K562 (cell line): Measurements from ENCODE around the gene ISLR2. TPM values are rescaled to one million over a fixed set of nuclear protein-coding genes. Genes with fewer than 3 reads are reported as not detected.

ENCODE experiments used
- ATAC-seq: fragments of 200-7000 bp; cut with Tn5 transposase; 3 replicates; pipeline ENCODE4 v1.9.1; 2020; ENCODE audit warnings: moderate library complexity
- BruUV-seq: library from RNA; stranded (reverse); fragments of 400-500 nt; replicated peaks from 2 replicates; lab custom pipeline; 2021; lab: Mats Ljungman, UMichigan
- CTCF ChIA-PET: fragments of 300-600 bp; formaldehyde crosslinking; extraction: SDS; loops from one replicate; lab custom pipeline; 2021; ENCODE audit warnings: low intra/inter-chr PET ratio; lab: Yijun Ruan, JAX
- POLR2A ChIA-PET: fragments of 300-600, 350-650 bp; sonication (Branson Sonifier 250); formaldehyde crosslinking; extraction: SDS; loops from one replicate; lab custom pipeline; 2021; ENCODE audit warnings: antibody characterized with exemption, inconsistent platforms; lab: Yijun Ruan, JAX
- DNase-seq, 4 experiments: peaks; one replicate each; pipeline versions ENCODE4 v3.0.0 to v3.0.0-alpha.2; 2011 to 2018; ENCODE audit warnings: low spot score in 3 of 4, mixed read lengths in 3 of 4; ENCODE audit errors: extremely low read depth in 1 of 4
- FAIRE-seq: peaks from 2 replicates; lab custom pipeline; 2011; peaks lifted over from hg19 to GRCh38; lab: Jason Lieb, UNC
- H2AFZ ChIP-seq: 2 replicates; pipeline ENCODE4 v1.6.0; 2011; ENCODE audit warnings: low read depth, low read length, control low read depth, inconsistent platforms
- H3K27ac ChIP-seq: fragments of 200-600 bp; 3 replicates; pipeline ENCODE4 v1.8.0; 2011; ENCODE audit warnings: low read depth, mild to moderate bottlenecking, control low read depth, inconsistent platforms, low read length, moderate library complexity, mixed read lengths; ENCODE audit errors: extremely low read depth
- H3K27me3 ChIP-seq, 2 experiments: fragments of 300-600 bp in 1 of 2; 2 replicates in 1 of 2; 3 replicates in 1 of 2; pipeline versions ENCODE4 v1.6.0 to v1.8.0; 2011; ENCODE audit warnings: inconsistent platforms in 2 of 2, low read length in 2 of 2, mild to moderate bottlenecking in 1 of 2, mixed read lengths in 1 of 2, moderate library complexity in 1 of 2; ENCODE audit not compliant: control insufficient read depth in 2 of 2, insufficient read depth in 2 of 2
- H3K36me3 ChIP-seq: fragments of 300-600 bp; 3 replicates; pipeline ENCODE4 v1.8.0; 2011; ENCODE audit warnings: mild to moderate bottlenecking, low read length, inconsistent platforms; ENCODE audit not compliant: control insufficient read depth, insufficient read depth
- H3K4me1 ChIP-seq, 2 experiments: fragments of 200-600 bp in 1 of 2; replicated peaks in 1 of 2; 2 replicates in 1 of 2; 3 replicates in 1 of 2; pipeline versions ENCODE4 v1.5.1 to v1.8.0; 2011; ENCODE audit warnings: inconsistent platforms in 2 of 2, low read length in 2 of 2, mild to moderate bottlenecking in 1 of 2, mixed read lengths in 1 of 2, moderate library complexity in 1 of 2; ENCODE audit not compliant: control insufficient read depth in 2 of 2, insufficient read depth in 2 of 2
- H3K4me2 ChIP-seq: 2 replicates; pipeline ENCODE4 v1.6.1; 2011; ENCODE audit warnings: low read length, control low read depth, inconsistent platforms, mixed read lengths; ENCODE audit not compliant: insufficient read depth
- H3K4me3 ChIP-seq: fragments of 200-600 bp; sonication (generic), shearing (Covaris generic); 2 replicates; pipeline ENCODE4 v1.5.1; 2016; ENCODE audit warnings: control low read depth, inconsistent platforms
- H3K79me2 ChIP-seq: fragments of 200-600 bp; 3 replicates; pipeline ENCODE4 v1.8.0; 2011; ENCODE audit warnings: low read length, inconsistent platforms; ENCODE audit not compliant: control insufficient read depth, insufficient read depth
- H3K9ac ChIP-seq, 2 experiments: 2 replicates each; pipeline versions ENCODE4 v1.6.0 to v1.6.1; 2011; ENCODE audit warnings: low read depth in 2 of 2, low read length in 2 of 2, control low read depth in 1 of 2, inconsistent platforms in 1 of 2, mild to moderate bottlenecking in 1 of 2, mixed read lengths in 1 of 2; ENCODE audit not compliant: insufficient read depth in 1 of 2
- H3K9me1 ChIP-seq: one replicate; pipeline ENCODE4 v1.6.0; 2011; ENCODE audit warnings: inconsistent platforms, mild to moderate bottlenecking, low read length, moderate library complexity; ENCODE audit not compliant: control insufficient read depth, insufficient read depth
- H3K9me3 ChIP-seq: replicated peaks from 2 replicates; pipeline ENCODE4 v1.5.1; 2011; ENCODE audit warnings: low read depth, low read length, inconsistent platforms; ENCODE audit not compliant: control insufficient read depth, insufficient read depth
- H4K20me1 ChIP-seq: replicated peaks from 2 replicates; pipeline ENCODE4 v1.6.1; 2011; ENCODE audit warnings: low read length, inconsistent platforms, mixed read lengths; ENCODE audit not compliant: control insufficient read depth, insufficient read depth
- MTA1 ChIP-seq: fragments of 450-650 bp; IDR thresholded peaks from 2 replicates; pipeline ENCODE4 v1.6.1; 2017; ENCODE audit warnings: borderline replicate concordance
- RHOXF2B ChIP-seq: fragments of 250-450 bp; sonication (Bioruptor Pico); conservative IDR thresholded peaks from 2 replicates; pipeline ENCODE4 v1.5.1; 2021
- ZNF583 ChIP-seq: fragments of 250-450 bp; sonication (Bioruptor Pico); IDR thresholded peaks from 2 replicates; pipeline ENCODE4 v1.4.0; 2020
- WGBS: fragments of 100-300 bp; shearing (Covaris generic); methylation state at CpG from one replicate; pipeline ENCODE4 v1.1.6; 2016; ENCODE audit warnings: low coverage, mixed read lengths; ENCODE audit not compliant: insufficient coverage; ENCODE audit errors: missing lambda C conversion rate; 5-methylcytosine and 5-hydroxymethylcytosine counted together
- in situ Hi-C: fragments of 300-500 bp; cut with MboI; formaldehyde crosslinking; loops from 4 replicates; pipeline ENCODE4 v1.15.0; 2018; ENCODE audit warnings: inconsistent platforms, mixed read lengths
- intact Hi-C: fragments of 100-400 bp; cut with micrococcal nuclease; formaldehyde crosslinking; loops from 2 replicates; pipeline ENCODE4 v1.14.2; 2022
- polyA plus RNA-seq, 8 experiments: library from polyadenylated mRNA; depleted of rRNA in 4 of 8; stranded (reverse) in 5 of 8; unstranded in 3 of 8; fragments of >200 nt; fragmentation: Nextera tagmentation in 2 of 8; fragmentation: Illumina TruSeq in 1 of 8; extraction: Ambion mirVana in 2 of 8; extraction: Trizol in 1 of 8; gene quantifications; 2 replicates each; pipeline versions ENCODE4 v1.2.1 to v1.2.3, GENCODE V29; 2011 to 2014; ENCODE audit warnings: inconsistent platforms in 1 of 8, missing spikeins in 1 of 8
- small RNA-seq: library from RNA; depleted of rRNA; stranded (forward); fragments of <200 nt; gene quantifications from one replicate; pipeline ENCODE3, GENCODE V24; 2014
- total RNA-seq, 7 experiments: library from RNA; depleted of rRNA in 6 of 7; stranded (reverse); fragments of >200 nt in 6 of 7; fragmentation: Illumina TruSeq in 2 of 7; extraction: Trizol in 2 of 7; gene quantifications; 2 replicates each; pipeline versions ENCODE4 v1.2.1 to v1.2.3, GENCODE V29; 2011 to 2021; ENCODE audit warnings: low replicate concordance in 1 of 7
- TF ChIP-seq, protein P1 (sequence below): fragments of 250-450 bp; sonication (Bioruptor Pico); IDR thresholded peaks from 2 replicates; pipeline ENCODE4 v1.4.0; 2020

The ISLR2 gene
- total and polyA plus RNA-seq, 9 of the 15 experiments (the other 6 are each of a cell fraction or from before 2014, with no cell fraction given), result not detected

DNA sequence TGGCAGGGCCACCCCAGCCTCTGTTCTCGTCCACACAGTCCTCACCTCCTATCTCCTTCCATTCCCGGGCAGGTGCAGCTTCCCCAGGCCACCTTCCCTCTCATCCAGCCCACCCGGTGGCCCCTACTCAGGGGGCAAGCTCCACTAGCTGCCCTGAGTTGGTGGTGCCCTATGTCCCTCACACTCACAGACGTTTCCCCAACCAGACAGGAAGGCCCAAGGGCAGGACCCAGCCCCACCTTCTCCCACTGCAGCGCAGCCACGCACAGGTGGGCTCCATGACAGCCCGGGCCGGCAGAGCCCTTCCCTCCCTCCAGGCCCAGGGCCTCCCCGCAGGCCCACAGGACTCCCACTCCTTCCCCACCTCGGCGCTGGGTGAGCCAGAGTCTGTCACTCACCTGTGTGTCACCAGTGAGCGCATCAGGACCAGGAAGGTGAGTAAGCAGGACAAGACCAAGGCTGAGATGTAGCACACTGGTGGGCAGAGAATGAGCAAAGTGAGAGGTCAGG, 54.3 kb downstream of the ISLR2 start (continued):
- TF ChIP-seq, protein P1, sequence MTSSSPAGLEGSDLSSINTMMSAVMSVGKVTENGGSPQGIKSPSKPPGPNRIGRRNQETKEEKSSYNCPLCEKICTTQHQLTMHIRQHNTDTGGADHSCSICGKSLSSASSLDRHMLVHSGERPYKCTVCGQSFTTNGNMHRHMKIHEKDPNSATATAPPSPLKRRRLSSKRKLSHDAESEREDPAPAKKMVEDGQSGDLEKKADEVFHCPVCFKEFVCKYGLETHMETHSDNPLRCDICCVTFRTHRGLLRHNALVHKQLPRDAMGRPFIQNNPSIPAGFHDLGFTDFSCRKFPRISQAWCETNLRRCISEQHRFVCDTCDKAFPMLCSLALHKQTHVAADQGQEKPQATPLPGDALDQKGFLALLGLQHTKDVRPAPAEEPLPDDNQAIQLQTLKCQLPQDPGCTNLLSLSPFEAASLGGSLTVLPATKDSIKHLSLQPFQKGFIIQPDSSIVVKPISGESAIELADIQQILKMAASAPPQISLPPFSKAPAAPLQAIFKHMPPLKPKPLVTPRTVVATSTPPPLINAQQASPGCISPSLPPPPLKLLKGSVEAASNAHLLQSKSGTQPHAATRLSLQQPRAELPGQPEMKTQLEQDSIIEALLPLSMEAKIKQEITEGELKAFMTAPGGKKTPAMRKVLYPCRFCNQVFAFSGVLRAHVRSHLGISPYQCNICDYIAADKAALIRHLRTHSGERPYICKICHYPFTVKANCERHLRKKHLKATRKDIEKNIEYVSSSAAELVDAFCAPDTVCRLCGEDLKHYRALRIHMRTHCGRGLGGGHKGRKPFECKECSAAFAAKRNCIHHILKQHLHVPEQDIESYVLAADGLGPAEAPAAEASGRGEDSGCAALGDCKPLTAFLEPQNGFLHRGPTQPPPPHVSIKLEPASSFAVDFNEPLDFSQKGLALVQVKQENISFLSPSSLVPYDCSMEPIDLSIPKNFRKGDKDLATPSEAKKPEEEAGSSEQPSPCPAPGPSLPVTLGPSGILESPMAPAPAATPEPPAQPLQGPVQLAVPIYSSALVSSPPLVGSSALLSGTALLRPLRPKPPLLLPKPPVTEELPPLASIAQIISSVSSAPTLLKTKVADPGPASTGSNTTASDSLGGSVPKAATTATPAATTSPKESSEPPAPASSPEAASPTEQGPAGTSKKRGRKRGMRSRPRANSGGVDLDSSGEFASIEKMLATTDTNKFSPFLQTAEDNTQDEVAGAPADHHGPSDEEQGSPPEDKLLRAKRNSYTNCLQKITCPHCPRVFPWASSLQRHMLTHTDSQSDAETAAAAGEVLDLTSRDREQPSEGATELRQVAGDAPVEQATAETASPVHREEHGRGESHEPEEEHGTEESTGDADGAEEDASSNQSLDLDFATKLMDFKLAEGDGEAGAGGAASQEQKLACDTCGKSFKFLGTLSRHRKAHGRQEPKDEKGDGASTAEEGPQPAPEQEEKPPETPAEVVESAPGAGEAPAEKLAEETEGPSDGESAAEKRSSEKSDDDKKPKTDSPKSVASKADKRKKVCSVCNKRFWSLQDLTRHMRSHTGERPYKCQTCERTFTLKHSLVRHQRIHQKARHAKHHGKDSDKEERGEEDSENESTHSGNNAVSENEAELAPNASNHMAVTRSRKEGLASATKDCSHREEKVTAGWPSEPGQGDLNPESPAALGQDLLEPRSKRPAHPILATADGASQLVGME, result no peak

GRCh38 chr15:74185710-74186348, 55.4 kb downstream of the ISLR2 start:
- no peak overlapping the region for H2AFZ ChIP-seq
- H3K9me3 ChIP-seq, result no peaks in the 10 kb centered on the region
- 0 out of 2 replicates have a peak, but pooled peaks cover 6% of the 10 kb centered on the region for H4K20me1 ChIP-seq
- H3K4me2 ChIP-seq, result no peak overlapping the region
- no peaks in the 10 kb centered on the region for H3K9me1 ChIP-seq
- WGBS, result 0% methylated on average over 8 of the region's 8 CpGs
- no peak overlapping the region for H3K4me3 ChIP-seq
- intact Hi-C loops (no loop called here), in situ Hi-C loops (no loop called here)
- no peak overlapping the region for H3K27ac ChIP-seq
- no peak overlapping the region for H3K9ac ChIP-seq
- no TSS peak for BruUV-seq
- H3K4me1 ChIP-seq, result peaks cover 0 to 5% of the 10 kb centered on the region in 2 experiments; a peak in 1 of 5 replicates
- DNase-seq (no peak), FAIRE-seq (no peak)
- CTCF ChIA-PET, result no interaction called here
- TF ChIP-seq ZNF583 (CRISPR knock-in tag) (no peak), RHOXF2B (no peak), MTA1 (no peak)
- TF ChIP-seq, all 486 proteins: peak for 0
- Histone ChIP-seq H3K36me3 (no peaks in the 10 kb centered on the region), H3K79me2 (no peaks in the 10 kb centered on the region), H3K27me3 (peaks cover 0 to 46% of the 10 kb centered on the region in 2 experiments; a peak in 4 of 5 replicates)
- POLR2A ChIA-PET, result interaction anchor here (0.7 kb wide), 1 partner anchor 206 kb away, joined by 3 read pairs; no protein-coding TSS in a partner anchor
- ATAC-seq, result no peak

Small RNA genes within 50 kb of the gene (small RNA-seq; reads per million reads assigned to genes)
- gene RF00017, result not detected

Other genes starting within 250 kb of the ISLR2 start
Only the 7 nearest of the 8 such genes appear.
- gene LOXL1, start 204.1 kb upstream of the ISLR2 start, total RNA-seq (2014; rRNA removed), result 0.14 and 0.61 TPM in 2 replicates
- not detected in 2 replicates for gene LOXL1, start 204.1 kb upstream of the ISLR2 start, total RNA-seq (2014; rRNA removed; fragmentation: Illumina TruSeq; extraction: Trizol)
- not detected in 2 replicates for gene LOXL1, start 204.1 kb upstream of the ISLR2 start, total RNA-seq (2015; rRNA removed; fragmentation: Illumina TruSeq; extraction: Trizol)
- gene LOXL1, start 204.1 kb upstream of the ISLR2 start, total RNA-seq (2021), result not detected in 2 replicates
- 0.16 TPM in 1 of 2 replicates, not detected in the other for gene LOXL1, start 204.1 kb upstream of the ISLR2 start, polyA plus RNA-seq (2011; rRNA removed)
- gene LOXL1, start 204.1 kb upstream of the ISLR2 start, polyA plus RNA-seq (2014; fragmentation: Illumina TruSeq; extraction: Trizol), result not detected in 2 replicates
- not detected for gene LOXL1, start 204.1 kb upstream of the ISLR2 start, polyA plus RNA-seq (2014; fragmentation: Nextera tagmentation; extraction: Ambion mirVana)
- gene LOXL1, start 204.1 kb upstream of the ISLR2 start, polyA plus RNA-seq (2014; rRNA removed), result not detected in 2 replicates
- 9.7 and 9.9 TPM in 2 replicates for gene STOML1, start 138.3 kb upstream of the ISLR2 start, total RNA-seq (2014; rRNA removed)
- gene STOML1, start 138.3 kb upstream of the ISLR2 start, total RNA-seq (2014; rRNA removed; fragmentation: Illumina TruSeq; extraction: Trizol), result 1.2 and 2.1 TPM in 2 replicates
- gene STOML1, start 138.3 kb upstream of the ISLR2 start, total RNA-seq (2015; rRNA removed; fragmentation: Illumina TruSeq; extraction: Trizol), result 4.6 and 5.3 TPM in 2 replicates
- gene STOML1, start 138.3 kb upstream of the ISLR2 start, total RNA-seq (2021), result 9.6 and 10.3 TPM in 2 replicates
- gene STOML1, start 138.3 kb upstream of the ISLR2 start, polyA plus RNA-seq (2011; rRNA removed), result 4.9 and 7.1 TPM in 2 replicates
- gene STOML1, start 138.3 kb upstream of the ISLR2 start, polyA plus RNA-seq (2014; fragmentation: Illumina TruSeq; extraction: Trizol), result 3.5 and 5.2 TPM in 2 replicates
- under 1 TPM; 0.25 to 0.53 TPM for gene STOML1, start 138.3 kb upstream of the ISLR2 start, polyA plus RNA-seq (2014; fragmentation: Nextera tagmentation; extraction: Ambion mirVana)
- gene STOML1, start 138.3 kb upstream of the ISLR2 start, polyA plus RNA-seq (2014; rRNA removed), result 6.9 and 8.9 TPM in 2 replicates
- 14.4 and 20.2 TPM in 2 replicates for gene PML, start 135.9 kb upstream of the ISLR2 start, total RNA-seq (2014; rRNA removed)
- 6.0 and 6.6 TPM in 2 replicates for gene PML, start 135.9 kb upstream of the ISLR2 start, total RNA-seq (2014; rRNA removed; fragmentation: Illumina TruSeq; extraction: Trizol)
- gene PML, start 135.9 kb upstream of the ISLR2 start, total RNA-seq (2015; rRNA removed; fragmentation: Illumina TruSeq; extraction: Trizol), result 9.7 and 10.1 TPM in 2 replicates
- 44.4 and 50.7 TPM in 2 replicates for gene PML, start 135.9 kb upstream of the ISLR2 start, total RNA-seq (2021)
- 6.6 and 11.3 TPM in 2 replicates for gene PML, start 135.9 kb upstream of the ISLR2 start, polyA plus RNA-seq (2011; rRNA removed)
- 20.7 and 28.3 TPM in 2 replicates for gene PML, start 135.9 kb upstream of the ISLR2 start, polyA plus RNA-seq (2014; fragmentation: Illumina TruSeq; extraction: Trizol)
- 1 to 10 TPM; 5.0 to 5.4 TPM for gene PML, start 135.9 kb upstream of the ISLR2 start, polyA plus RNA-seq (2014; fragmentation: Nextera tagmentation; extraction: Ambion mirVana)
- gene PML, start 135.9 kb upstream of the ISLR2 start, polyA plus RNA-seq (2014; rRNA removed), result 14.0 and 16.2 TPM in 2 replicates
- not detected in 2 replicates for gene GOLGA6A, start 48.0 kb upstream of the ISLR2 start, total RNA-seq (2014; rRNA removed)
- gene GOLGA6A, start 48.0 kb upstream of the ISLR2 start, total RNA-seq (2014; rRNA removed; fragmentation: Illumina TruSeq; extraction: Trizol), result not detected in 2 replicates
- gene GOLGA6A, start 48.0 kb upstream of the ISLR2 start, total RNA-seq (2015; rRNA removed; fragmentation: Illumina TruSeq; extraction: Trizol), result not detected in 2 replicates
- gene GOLGA6A, start 48.0 kb upstream of the ISLR2 start, total RNA-seq (2021), result not detected in 2 replicates
- not detected in 2 replicates for gene GOLGA6A, start 48.0 kb upstream of the ISLR2 start, polyA plus RNA-seq (2011; rRNA removed)
- gene GOLGA6A, start 48.0 kb upstream of the ISLR2 start, polyA plus RNA-seq (2014; fragmentation: Illumina TruSeq; extraction: Trizol), result not detected in 2 replicates
- not detected for gene GOLGA6A, start 48.0 kb upstream of the ISLR2 start, polyA plus RNA-seq (2014; fragmentation: Nextera tagmentation; extraction: Ambion mirVana)
- not detected in 2 replicates for gene GOLGA6A, start 48.0 kb upstream of the ISLR2 start, polyA plus RNA-seq (2014; rRNA removed)
- not detected in 2 replicates for gene ISLR, start 43.1 kb downstream of the ISLR2 start, total RNA-seq (2014; rRNA removed)
- not detected in 2 replicates for gene ISLR, start 43.1 kb downstream of the ISLR2 start, total RNA-seq (2014; rRNA removed; fragmentation: Illumina TruSeq; extraction: Trizol)
- gene ISLR, start 43.1 kb downstream of the ISLR2 start, total RNA-seq (2015; rRNA removed; fragmentation: Illumina TruSeq; extraction: Trizol), result not detected in 2 replicates
- gene ISLR, start 43.1 kb downstream of the ISLR2 start, total RNA-seq (2021), result not detected in 2 replicates
- gene ISLR, start 43.1 kb downstream of the ISLR2 start, polyA plus RNA-seq (2011; rRNA removed), result not detected in 2 replicates
- not detected in 2 replicates for gene ISLR, start 43.1 kb downstream of the ISLR2 start, polyA plus RNA-seq (2014; fragmentation: Illumina TruSeq; extraction: Trizol)
- gene ISLR, start 43.1 kb downstream of the ISLR2 start, polyA plus RNA-seq (2014; fragmentation: Nextera tagmentation; extraction: Ambion mirVana), result not detected
- not detected in 2 replicates for gene ISLR, start 43.1 kb downstream of the ISLR2 start, polyA plus RNA-seq (2014; rRNA removed)
- 0.33 TPM in 1 of 2 replicates, not detected in the other for gene STRA6, start 72.2 kb downstream of the ISLR2 start, total RNA-seq (2014; rRNA removed)
- gene STRA6, start 72.2 kb downstream of the ISLR2 start, total RNA-seq (2014; rRNA removed; fragmentation: Illumina TruSeq; extraction: Trizol), result 0.18 TPM in 1 of 2 replicates, not detected in the other
- 0.43 and 0.60 TPM in 2 replicates for gene STRA6, start 72.2 kb downstream of the ISLR2 start, total RNA-seq (2015; rRNA removed; fragmentation: Illumina TruSeq; extraction: Trizol)
- 0.38 and 0.47 TPM in 2 replicates for gene STRA6, start 72.2 kb downstream of the ISLR2 start, total RNA-seq (2021)
- 1.9 and 2.0 TPM in 2 replicates for gene STRA6, start 72.2 kb downstream of the ISLR2 start, polyA plus RNA-seq (2011; rRNA removed)
- gene STRA6, start 72.2 kb downstream of the ISLR2 start, polyA plus RNA-seq (2014; fragmentation: Illumina TruSeq; extraction: Trizol), result 0.28 and 0.40 TPM in 2 replicates
- gene STRA6, start 72.2 kb downstream of the ISLR2 start, polyA plus RNA-seq (2014; fragmentation: Nextera tagmentation; extraction: Ambion mirVana), result under 1 TPM in 1 of 2 experiments, not detected in 1; 0.04 TPM
- gene STRA6, start 72.2 kb downstream of the ISLR2 start, polyA plus RNA-seq (2014; rRNA removed), result 0.43 and 0.65 TPM in 2 replicates
- not detected in 2 replicates for gene CCDC33, start 105.7 kb downstream of the ISLR2 start, total RNA-seq (2014; rRNA removed)
- gene CCDC33, start 105.7 kb downstream of the ISLR2 start, total RNA-seq (2014; rRNA removed; fragmentation: Illumina TruSeq; extraction: Trizol), result not detected in 2 replicates
- gene CCDC33, start 105.7 kb downstream of the ISLR2 start, total RNA-seq (2015; rRNA removed; fragmentation: Illumina TruSeq; extraction: Trizol), result not detected in 2 replicates
- gene CCDC33, start 105.7 kb downstream of the ISLR2 start, total RNA-seq (2021), result 0.13 TPM in 1 of 2 replicates, not detected in the other
- 0.91 and 1.1 TPM in 2 replicates for gene CCDC33, start 105.7 kb downstream of the ISLR2 start, polyA plus RNA-seq (2011; rRNA removed)
- not detected in 2 replicates for gene CCDC33, start 105.7 kb downstream of the ISLR2 start, polyA plus RNA-seq (2014; fragmentation: Illumina TruSeq; extraction: Trizol)
- under 1 TPM; 0.15 to 0.20 TPM for gene CCDC33, start 105.7 kb downstream of the ISLR2 start, polyA plus RNA-seq (2014; fragmentation: Nextera tagmentation; extraction: Ambion mirVana)
- 0.08 TPM in 1 of 2 replicates, not detected in the other for gene CCDC33, start 105.7 kb downstream of the ISLR2 start, polyA plus RNA-seq (2014; rRNA removed)